Measurements from ENCODE around the gene NRIP1.

GRCh38 chr21:14998336-14998735 is 66.5 kb downstream of the NRIP1 start:
- no peak for TF ChIP-seq CTCF (IDR thresholded peaks at IDR 0.05 in 2 of 3, conservative IDR thresholded peaks at IDR 0.05 in 1 of 3; ENCODE audit: borderline replicate concordance in 1 of 3, insufficient read depth in 1 of 3, low read depth in 2 of 3, low read length in 2 of 3)
- TF ChIP-seq POLR2A (IDR thresholded peaks at IDR 0.05; ENCODE audit: borderline replicate concordance, extremely low read depth, insufficient read depth, insufficient read length) = no peak
- no peak for TF ChIP-seq REST (IDR thresholded peaks at IDR 0.05; ENCODE audit: low read depth)
- TF ChIP-seq SIN3A (IDR thresholded peaks at IDR 0.05; ENCODE audit: low read depth) = no peak
- TF ChIP-seq JUND (IDR thresholded peaks at IDR 0.05) = no peak
- no peak for TF ChIP-seq EZH2 (IDR thresholded peaks at IDR 0.05)
- no peak for TF ChIP-seq EZH2phosphoT487 (IDR thresholded peaks at IDR 0.05; ENCODE audit: borderline replicate concordance)
- no peak for TF ChIP-seq ELF1 (IDR thresholded peaks at IDR 0.05; ENCODE audit: borderline replicate concordance, low read depth)
- no peak for TF ChIP-seq POLR2AphosphoS5 (IDR thresholded peaks at IDR 0.05; ENCODE audit: low read depth, low read length)
- TF ChIP-seq SP1 (IDR thresholded peaks at IDR 0.05; ENCODE audit: low read depth) = no peak
- TF ChIP-seq FOSL1 (IDR thresholded peaks at IDR 0.05; ENCODE audit: low read depth) = no peak
- no peak for TF ChIP-seq ATF3 (IDR thresholded peaks at IDR 0.05)
- no peak for TF ChIP-seq CEBPB (IDR thresholded peaks at IDR 0.05; ENCODE audit: low read depth)
- TF ChIP-seq YY1 (IDR thresholded peaks at IDR 0.05; ENCODE audit: extremely low read depth, insufficient replicate concordance, low read depth, low read length) = no peak

Measured in HCT116 (cell line).